Right lobe of liver (tissue), 4 donors: ENCODE data around the gene FBXW5.

ENCODE experiments used
- CTCF ChIP-seq, 4 donors: fragments of 200-600 bp in 3 of 4; fragments of 450-650 bp in 1 of 4; IDR thresholded peaks; one replicate each; pipeline versions ENCODE4 v1.5.1 to v1.8.0; 2016 to 2022; ENCODE audit warnings: antibody characterized with exemption in 4 of 4, mild to moderate bottlenecking in 2 of 4
- POLR2A ChIP-seq: fragments of 450-650 bp; IDR thresholded peaks from one replicate; pipeline ENCODE4 v1.6.1; 2017; ENCODE audit warnings: antibody characterized with exemption, mild to moderate bottlenecking
- donor health status: DM: no; HTN: no; CAD: no.
- donor health status: DM: no; HTN: no; CAD: no.
- donor health status: DM: no; HTN: yes; CAD: no.

GRCh38 chr9:136957901-136958300 lies 13.4 kb upstream of the FBXW5 start:
- TF ChIP-seq POLR2A (no peak), CTCF (IDR thresholded peaks at IDR 0.05) (no peak)
